HG02973 (cell line): ENCODE results near the gene FAM219B.
"Not testable (repeated sequence)": the region's sequence is repeated elsewhere in the genome, so short reads cannot be mapped to it uniquely, and the experiment has no call there.

ENCODE experiments used
- ATAC-seq: cut with Tn5 transposase; IDR thresholded peaks from one replicate; pipeline ENCODE4 v1.9.1; 2021; ENCODE audit warnings: moderate library complexity; ENCODE audit not compliant: unreplicated experiment

Gene FAM219B

DNA sequence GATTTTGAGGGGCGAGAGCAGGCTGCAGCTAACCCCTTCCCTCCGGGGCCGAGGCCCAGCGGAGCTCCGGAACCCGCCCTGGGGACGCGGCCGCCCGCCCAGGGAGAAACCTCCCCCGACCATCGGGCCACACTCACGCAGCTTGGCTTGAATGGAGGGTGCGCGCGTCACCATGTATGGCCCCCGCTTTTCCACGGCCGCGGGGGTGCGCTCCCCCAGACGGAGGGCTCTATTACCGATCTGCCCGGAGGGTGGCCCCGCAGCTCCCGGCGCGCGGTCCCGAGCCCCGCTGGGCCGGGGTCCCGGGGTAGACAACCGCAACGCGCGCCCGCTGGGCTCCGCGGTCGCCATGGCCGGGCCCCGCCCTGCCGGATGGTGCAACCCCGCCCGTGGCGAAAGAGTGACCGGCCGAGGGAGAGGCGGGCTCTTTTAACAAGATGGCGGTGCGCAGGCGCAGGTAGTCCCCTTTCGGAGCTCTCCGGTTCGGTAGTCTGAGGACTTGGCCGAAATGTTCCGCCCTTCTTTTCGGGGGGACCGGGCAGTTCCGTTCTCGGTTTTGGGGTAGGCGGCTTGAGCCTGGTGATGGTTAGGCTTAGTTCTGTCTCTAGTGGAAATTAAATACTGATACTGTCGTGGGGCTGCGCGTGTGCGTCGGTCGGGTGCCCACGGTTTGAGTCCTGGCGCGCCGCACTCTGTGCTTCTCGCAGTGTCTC is at the start of gene FAM219B:
Gene FAM219B, minus strand, starts transcription at position 402 of the 713 bp plus-strand sequence. Its CDS starts 51 bp downstream, at position 351.
- peak; percentile 72 for ATAC-seq

GRCh38 chr15:74955796-74956647 is 49.4 kb upstream of the FAM219B start:
- peak; percentile 39 for ATAC-seq

DNA sequence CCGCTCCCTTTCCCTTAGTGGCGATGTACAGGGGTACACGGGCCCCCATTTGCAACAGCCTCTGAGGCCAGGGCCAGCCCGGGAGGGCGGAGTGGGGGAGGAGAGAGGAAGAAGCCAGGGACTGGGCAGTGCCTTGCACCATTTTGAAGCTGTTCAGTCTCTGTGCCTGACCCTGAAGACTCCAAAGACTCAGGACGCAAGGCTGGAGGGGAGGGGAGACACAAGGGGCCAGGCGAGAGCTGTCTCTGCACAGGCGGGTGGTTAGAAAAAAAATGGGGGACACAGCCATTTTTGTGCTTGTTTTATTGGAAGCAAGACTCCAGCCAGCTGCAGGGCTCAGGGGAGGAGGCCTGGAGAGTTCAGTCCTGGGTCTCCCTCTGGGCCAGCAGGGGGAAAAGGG is 48.4 kb upstream of the FAM219B start:
- no peak for ATAC-seq

DNA sequence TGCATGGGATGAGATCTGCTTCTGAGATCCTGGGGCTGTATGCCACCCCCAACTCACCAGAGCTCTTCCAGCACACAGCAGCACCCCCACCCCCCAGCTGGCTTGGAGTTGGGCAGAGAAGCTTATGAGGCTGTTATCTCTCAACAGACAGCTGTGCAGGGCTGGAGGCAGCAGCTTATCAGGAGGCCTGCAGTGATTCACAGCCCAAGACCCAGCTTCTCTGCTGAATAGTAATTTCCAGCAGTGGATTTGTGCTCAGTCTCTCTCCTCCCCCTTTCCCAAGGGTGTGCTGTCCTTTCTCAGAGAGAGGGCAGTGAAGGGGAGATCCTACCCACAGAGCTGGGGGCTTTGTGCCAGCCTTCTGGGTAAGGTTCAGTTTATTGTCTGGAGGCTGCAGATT is 47.9 kb upstream of the FAM219B start:
- ATAC-seq = no peak

GRCh38 chr15:74951006-74951405 is 44.4 kb upstream of the FAM219B start:
- no peak for ATAC-seq

DNA sequence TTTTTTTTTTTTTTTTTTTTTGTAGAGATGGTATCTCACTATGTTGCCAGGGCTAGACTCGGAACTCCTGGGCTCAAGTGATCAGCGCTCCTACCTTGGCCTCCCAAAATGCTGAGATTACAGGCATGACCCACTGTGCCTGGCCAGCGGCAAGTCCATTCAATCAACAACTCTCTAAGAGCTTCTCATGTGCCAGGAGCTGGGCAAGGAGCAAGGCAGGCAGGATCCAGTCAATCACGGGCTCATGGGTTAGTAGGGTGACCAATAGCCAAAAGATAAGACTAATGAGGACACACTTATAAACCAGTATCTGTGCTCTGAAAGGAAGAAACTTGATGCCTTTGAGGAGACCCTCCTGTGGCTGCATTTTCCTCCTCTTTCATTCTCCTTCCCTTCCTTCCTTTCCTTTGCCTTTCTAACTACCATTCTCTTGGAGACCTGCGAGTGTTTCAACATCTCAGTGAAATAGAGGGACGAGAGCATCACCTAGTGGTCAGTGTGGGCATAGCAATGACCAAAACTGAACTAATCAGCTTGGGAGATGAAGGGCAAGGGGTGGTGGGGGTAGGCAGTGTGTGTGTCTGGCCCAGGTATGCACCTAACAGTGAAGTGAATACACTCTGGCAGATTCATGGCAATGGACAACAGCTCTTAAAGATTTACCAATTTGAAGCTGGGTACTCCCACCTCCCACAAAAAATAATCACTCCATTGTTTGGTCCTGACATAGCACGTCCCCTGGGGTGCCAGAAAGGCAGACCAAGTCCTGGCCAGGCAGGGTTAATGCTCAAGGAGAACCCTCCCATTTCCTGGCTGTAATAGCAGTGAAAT is 43.6 kb upstream of the FAM219B start:
- no peak for ATAC-seq

- ATAC-seq = peak; percentile 81
Measured at GRCh38 chr15:74937590-74938371, 31.1 kb upstream of the FAM219B start, which contains the start of gene COX5A. Gene COX5A, minus strand, starts transcription at chr15:74938073. Its CDS starts 59 bp downstream, at chr15:74938014.

- no peak for ATAC-seq
Measured at GRCh38 chr15:74937272-74937589, 30.6 kb upstream of the FAM219B start.

DNA sequence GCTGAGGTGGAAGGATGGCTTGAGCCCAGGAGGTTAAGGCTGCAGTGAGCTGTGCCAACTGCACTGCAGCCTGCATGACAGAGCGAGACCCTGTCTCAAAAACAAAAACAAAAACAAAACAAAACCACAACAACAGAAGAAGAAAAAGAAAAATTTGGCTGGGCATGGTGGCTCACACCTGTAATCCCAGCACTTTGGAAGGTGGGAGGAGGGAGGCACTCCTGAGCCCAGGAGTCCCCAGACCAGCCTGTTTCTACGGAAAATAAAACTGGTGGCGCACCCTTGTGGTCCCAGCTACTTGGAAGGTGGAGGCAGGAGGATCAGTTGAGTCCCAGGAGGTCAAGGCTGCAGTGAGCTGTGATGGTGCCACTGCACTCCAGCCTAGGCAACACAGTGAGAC is 28.5 kb upstream of the FAM219B start:
- ATAC-seq = not testable (repeated sequence)

DNA sequence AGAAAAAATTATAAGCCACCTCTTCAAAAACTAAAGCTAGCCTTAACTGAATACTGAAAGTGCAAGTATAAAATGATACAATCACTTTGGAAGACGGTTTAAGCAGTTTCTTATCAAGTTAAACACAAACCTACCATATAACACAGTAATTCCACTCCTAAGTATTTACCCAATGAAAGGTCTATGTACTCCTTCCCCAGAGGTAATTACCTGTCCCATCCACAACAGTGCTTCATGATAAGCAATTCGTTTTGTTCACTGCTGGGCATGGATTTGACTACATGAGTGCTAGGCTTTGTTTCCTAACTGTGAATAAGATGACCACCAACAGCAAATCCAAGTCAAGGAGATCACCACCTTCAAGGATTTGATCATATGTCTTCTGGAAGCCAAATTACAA is 26.9 kb upstream of the FAM219B start:
- no peak for ATAC-seq

- no peak for ATAC-seq
Measured at GRCh38 chr15:74928771-74929198, 22.1 kb upstream of the FAM219B start.

DNA sequence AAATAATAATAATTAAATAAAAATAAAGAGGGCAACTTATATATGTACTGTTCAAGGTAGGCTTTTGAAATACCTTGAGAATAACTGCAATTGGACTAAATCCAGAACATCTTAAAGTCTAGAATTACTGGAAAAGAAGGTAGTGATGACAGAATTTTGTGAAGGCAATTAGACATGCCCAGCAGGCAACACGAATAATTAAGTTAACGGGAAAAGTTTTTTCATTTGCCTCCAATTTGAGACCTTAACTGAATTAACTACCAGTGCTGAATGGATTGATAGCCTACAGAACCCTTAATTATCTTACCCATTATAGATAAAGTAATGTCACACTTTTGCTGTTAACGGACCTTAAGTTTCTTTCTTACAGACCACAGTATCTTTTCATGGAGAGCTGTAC is 17.9 kb upstream of the FAM219B start:
- ATAC-seq = no peak

- no peak for ATAC-seq
Measured at GRCh38 chr15:74920456-74920855, 13.8 kb upstream of the FAM219B start.

- no peak for ATAC-seq
Measured at GRCh38 chr15:74917676-74918075, 11.0 kb upstream of the FAM219B start.

- ATAC-seq = not testable (repeated sequence)
Measured at GRCh38 chr15:74913799-74914198, 7.1 kb upstream of the FAM219B start.

GRCh38 chr15:74913041-74913440 is 6.4 kb upstream of the FAM219B start:
- no peak for ATAC-seq

DNA sequence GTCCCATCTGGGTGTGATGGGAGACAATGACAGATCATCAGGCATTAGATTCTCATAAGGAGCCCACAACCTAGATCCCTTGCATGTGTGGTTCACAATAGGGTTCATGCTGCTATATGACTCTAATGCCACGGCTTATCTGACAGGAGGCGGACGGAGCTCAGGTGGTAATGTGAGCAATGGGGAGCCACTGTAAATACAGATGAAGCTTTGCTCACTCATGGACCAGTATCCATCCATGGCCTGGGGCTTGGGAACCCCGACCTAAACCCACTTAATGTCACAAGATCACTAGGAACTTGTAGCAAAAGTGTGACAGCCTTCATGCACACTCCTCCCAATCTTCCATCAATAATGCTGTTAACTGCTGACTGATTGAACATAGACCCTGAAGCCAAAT is 2.0 kb upstream of the FAM219B start:
- no peak for ATAC-seq

DNA sequence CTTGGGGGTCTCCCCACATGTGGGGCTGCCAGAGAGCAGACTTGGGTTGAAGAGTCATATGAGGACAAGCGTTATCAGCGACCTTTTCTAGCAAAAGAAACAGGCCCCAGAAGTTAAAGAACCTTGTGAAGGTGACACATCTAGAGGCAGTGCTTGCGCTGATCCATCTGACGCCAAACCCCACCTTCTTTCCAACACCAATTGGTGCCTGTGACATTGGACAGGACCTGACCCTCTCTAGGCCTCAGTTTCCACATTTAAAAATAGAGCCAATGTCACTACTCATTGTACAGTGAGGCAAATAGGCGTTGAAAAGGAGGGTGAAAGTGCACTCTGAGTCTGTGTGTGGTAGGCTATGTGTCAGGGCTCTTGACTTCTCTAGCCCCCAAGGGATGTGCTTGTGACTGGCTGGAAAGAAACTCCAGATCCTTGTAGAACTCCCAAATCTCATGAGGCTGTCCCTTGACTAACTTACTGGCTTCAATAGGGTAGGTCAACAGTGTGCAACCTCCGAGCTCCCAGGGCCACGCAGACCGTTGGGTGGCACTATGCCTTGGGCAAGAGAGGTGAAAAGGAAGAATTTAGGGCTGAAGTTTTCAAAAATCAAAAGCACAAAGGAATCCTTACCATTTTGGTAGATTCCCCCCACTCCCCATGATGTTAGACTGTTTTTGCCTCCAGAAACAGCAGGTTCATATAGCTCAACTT is 666 bp upstream of the FAM219B start:
- no peak for ATAC-seq

- peak; percentile 26 for ATAC-seq
Measured at GRCh38 chr15:74906067-74906449, 593 bp downstream of the FAM219B start.
